Mesenteric fat pad (tissue), 1 donor: Measurements from ENCODE around the gene PLCD1. TPM values are rescaled to one million over a fixed set of nuclear protein-coding genes. Genes with fewer than 3 reads are reported as not detected.

ENCODE experiments used
- DNase-seq: peaks from one replicate; pipeline ENCODE4 v3.0.0-alpha.2; 2020; ENCODE audit warnings: low spot score
- total RNA-seq: library from RNA; stranded (reverse); fragmentation: NEBNext Ultra II Directional; extraction: Animal tissue kit (Norgen Biotek cat#: 25700); gene quantifications from one replicate; pipeline ENCODE4 v1.2.1, GENCODE V29; 2021
- donor health status: DM: yes; HTN: yes; CAD: no.

PLCD1 gene
- total RNA-seq, 1 donor from 2014 or later, result 18.5 TPM

DNA sequence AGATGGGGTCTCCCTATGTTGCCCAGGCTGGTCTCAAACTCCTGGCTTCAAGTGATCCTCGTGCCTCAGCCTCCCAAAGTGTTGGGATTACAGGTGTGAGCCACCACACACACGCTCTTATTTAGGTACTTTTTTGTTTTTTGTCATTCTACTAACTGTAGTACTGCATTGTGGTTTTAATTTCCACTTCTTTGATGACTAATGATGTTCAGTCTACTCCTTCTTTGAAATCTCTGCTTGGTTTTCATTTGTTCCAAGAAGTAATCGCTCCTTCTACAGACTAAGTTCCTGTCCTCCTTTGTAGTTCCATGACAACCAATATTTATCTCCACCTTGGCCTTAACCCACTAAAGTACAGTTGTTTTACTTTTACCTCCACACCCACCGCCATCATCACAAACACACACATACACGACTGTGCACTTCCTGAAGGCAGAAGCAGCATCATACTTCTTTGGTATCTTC lies 9.0 kb upstream of the PLCD1 start:
- DNase-seq, result peak; percentile 6

DNA sequence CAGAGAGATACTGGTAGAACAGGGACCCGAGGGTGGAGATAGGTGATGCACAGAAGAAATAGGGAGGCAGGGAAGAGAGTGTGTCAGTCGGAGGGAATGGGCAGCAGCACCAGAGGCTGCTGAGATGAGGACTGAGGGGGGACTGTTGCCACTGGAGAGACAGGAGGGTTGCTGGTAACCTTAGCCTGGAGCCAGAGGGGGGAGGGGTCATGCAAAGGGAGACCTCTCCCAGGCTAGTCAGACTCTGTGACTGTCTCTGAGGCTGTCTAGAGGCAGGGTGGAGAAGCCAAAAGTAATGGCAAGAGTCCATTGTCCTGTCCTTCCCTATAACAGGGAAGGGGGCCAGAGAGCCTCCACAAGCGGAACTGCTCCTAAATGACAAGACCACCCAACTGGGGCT lies 7.5 kb upstream of the PLCD1 start:
- peak; percentile 16 for DNase-seq

DNA sequence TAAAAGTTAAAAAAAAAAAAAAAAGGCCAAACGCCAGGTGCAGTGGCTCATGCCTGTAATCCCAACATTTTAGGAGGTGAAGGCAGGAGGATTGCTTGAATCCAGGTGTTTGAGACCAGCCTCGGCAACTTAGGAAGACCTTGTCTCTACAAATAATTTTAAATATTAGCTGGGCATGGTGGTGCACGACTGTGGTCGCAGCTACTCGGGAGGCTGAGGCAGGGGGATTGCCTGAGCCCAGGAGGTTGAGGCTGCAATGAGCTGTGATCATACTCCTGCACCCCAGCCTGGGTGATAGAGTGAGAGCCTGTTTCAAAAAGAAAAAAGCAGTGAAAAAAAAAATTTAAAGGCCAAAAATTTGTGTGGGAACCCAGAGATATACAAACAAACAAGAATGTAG lies 6.8 kb upstream of the PLCD1 start:
- DNase-seq, result peak; percentile 59

DNA sequence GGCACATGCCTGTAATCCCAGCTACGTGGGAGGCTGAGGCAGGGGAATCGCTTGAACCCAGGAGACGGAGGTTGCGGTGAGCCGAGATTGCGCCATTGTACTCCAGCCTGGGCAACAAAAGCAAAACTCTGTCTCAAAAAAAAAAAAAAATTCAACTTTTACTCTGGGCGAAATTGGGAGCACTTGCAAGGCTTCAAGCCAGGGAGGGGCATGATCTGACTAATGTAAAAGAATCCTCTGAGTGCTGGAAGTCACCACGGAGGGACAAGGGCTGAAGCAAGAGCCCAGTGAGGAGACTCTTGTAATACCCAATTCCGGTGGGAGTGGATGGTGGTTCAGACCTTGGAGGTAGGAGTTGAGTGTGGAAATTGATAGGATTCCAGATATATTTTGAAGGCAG lies 4.9 kb upstream of the PLCD1 start:
- DNase-seq, result peak; percentile 22

DNA sequence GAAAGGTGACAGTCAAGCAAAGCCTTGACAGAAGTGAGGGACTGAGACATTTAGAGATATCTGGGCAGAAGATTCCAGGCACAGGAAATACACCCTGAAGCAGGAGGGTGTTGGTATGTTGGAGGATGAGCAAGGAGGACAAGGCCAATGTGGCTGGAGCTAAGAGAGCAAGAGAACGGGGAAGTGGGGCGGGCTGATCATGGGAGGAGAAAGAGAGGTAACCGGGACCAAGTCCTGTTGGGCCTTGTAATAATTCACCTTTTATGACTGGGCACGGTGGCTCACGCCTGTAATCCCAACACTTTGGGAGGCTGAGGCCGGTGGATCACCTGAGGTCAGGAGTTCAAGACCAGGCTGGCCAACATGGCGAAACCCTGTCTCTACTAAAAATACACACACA lies 4.1 kb upstream of the PLCD1 start:
- peak; percentile 78 for DNase-seq

DNA sequence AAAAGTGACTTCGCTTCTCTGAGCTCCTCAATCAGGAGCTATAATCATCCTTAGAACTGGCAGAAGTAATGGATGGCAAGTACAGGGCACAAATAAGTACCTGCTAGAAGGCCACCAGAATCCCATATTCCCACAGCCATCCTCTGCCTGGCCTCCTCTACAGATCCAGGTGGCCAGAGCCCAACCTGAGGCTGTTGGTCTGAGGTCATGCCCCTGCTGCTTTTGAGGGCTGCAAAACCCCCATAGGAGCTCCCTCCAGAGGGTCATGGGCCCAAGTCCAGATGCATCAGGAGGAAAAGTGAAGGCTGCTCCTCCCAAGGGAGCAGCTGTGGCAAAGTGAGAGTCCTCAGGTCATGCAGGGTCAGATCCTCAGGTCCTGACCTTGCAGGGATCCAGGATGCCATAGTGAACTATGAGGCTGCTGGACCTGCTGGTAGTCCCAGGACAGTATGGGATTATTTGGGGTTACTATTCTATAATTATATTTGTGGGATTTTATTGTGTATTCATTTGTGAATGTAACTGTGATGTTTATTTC lies 3.0 kb upstream of the PLCD1 start:
- DNase-seq, result peak; percentile 37

DNA sequence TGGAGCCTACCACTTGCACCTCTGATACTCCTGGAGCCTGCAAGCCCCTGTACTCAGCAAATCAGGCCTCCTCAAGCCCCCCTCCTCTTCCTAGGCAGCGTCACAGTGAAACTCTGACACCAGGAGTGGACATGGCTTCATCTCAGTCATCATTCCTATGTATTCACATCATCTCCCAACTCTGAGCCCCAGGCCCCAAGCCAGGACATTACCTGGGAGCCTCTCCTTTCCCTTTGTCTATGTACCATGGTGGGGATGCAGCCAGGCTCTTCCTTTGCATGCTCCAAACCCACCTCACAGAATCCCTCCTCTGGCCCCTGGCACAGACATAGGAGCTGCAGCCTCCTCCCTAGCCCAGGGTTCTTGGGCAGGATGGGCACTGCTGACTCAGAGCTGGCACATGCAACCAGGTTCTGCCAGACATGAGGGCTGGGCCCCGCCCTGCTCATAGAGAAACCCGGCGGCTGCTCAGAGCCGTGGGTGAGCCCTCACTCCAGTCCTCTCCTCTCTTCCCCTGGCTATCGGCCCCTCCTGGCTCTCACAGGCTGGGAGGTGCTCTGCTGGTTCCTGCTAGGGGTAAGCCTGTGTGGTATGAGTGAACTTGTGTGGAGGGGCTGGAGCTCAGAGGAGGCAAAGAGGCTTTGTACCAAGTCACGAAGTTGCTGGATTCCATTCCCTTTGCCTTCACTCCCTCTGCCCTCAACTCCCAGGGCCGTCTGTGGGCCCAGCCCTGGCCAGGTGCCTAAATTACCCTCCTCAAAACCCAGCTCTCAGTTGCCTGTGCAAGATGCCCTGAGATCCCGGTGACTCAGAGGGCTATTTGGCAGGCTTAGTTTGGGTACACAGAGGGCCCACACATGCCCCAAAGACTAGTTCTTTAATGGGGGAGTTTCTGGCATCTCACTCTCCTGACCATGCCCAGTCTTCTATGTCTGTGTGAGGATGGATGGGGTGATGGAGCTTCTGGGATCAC lies 1.9 kb upstream of the PLCD1 start:
- peak; percentile 91 for DNase-seq

DNA sequence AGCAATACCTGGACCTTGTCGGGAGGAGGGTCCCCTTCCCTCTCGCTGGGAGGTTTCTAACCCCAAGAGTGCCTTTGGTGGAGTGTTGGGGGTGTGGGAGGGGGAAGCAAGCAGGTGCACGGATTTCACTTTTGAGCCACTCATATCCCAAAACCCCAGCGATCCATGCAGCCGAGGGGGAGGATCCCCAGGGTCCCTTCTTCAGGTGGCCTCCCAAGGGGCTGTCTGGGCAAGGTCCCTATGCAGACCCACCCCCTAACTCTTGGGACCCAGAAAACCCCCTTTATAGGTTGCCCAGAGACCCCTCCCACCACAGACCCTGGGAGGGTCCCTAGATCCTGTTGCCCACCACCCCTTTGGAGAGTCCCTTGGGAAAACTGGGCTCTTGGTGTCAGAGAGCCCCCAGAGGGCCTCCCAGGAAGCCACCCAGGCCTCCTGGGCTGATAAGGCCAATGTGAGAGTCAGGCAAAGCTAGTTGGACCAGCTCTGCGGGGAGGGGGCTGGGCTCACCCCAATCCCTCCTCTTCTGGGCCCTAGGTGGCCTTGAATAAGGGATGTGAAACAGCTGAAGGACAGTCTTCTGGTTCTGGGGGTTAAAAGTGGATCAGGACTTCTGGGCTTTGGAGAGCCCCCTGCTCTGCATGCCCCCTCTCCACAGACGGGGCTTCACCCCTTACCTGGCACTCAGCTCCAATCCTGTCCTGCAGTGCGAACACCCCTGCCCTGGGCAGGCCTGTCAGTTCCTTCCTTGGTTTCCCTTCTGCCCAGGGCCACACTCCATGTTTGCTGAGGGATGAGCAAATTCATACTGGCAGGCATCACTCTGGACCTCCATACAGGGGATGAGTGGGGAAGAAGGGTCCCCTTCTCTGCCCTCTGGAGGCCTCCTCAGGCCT lies 932 bp upstream of the PLCD1 start:
- DNase-seq, result peak; percentile 74

DNA sequence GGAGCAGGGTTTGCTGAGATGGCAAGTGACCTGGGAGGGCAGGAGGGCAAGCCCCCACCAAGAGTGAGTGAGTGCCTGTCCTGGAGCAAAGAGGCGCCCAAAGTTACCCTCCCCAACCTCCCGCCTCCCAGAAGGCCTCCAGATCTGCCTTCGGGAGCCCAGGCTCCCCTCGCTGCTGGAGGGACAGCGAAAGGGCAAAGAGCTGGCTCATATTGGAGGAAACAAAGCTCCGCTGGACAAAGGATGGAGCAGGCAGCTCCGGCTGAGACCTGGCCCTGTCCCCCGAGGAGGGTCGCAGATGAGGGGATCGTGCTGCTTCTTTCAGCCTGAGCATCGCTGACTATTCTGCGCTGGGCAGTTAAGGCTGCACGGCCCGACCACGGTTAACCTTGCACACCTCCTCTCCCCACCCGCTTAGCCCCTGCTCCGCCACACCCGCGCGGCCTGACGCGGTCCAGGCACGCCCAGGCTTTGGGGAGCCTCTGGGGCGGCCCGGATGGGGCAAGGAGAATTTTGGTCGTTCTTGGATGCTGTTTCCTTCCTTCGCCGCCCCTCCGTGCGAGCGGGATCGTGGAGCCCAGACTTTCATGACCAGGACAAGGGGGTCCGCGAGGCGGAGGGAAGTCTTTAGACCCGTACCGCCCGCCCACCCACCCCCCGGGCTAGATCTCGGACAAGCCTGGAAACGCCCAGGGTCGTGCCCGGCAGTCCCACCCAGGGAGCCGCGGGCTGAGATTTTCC lies 651 bp downstream of the PLCD1 start:
- peak; percentile 88 for DNase-seq

DNA sequence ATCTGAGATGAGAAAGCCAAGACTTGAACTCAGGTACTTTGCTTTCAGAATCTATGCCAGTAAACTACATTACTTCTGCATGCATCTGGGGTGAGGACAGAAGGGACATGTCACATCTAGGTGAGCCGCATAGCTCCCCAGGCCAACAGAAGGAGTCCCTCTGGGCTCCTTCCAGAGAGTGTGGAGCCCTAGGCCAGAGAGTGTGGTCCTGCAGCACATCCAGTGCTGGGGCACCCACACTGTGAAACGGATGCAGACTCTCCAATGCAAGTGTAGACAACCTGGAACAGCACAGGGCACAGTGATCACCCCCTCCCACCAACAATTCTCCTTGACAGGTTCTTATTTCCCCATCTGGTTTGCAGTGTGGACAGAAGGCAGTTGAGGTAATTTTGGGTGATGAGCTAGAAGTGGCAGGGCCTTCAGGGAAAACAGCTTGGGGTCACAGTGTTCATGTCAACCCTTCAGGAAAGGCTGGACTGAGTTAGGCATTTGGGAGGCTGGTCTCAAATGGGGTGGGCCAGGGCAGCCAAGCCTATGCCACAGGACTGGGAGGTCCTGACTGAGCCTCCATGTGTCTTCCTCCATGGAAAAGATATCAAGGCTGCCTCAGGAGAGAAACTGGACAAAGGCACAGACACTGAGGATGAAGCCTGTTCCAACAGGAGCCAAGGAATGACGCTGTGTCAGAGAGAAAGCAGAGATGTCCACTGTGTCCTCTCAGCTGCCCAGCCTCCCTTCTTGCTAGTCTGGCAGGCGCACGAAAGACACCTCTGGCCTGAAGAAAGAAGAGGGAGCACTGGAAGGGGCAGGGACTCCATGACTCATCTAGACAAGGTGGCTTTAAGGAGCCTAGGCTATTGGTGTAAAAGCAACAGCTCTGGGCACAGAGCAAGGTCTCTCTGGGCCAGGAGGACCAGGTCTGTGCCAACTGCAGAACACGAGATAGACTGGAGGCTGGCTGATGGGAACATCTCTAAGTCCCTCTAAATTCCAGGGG lies 1.7 kb downstream of the PLCD1 start:
- DNase-seq, result peak; percentile 59

DNA sequence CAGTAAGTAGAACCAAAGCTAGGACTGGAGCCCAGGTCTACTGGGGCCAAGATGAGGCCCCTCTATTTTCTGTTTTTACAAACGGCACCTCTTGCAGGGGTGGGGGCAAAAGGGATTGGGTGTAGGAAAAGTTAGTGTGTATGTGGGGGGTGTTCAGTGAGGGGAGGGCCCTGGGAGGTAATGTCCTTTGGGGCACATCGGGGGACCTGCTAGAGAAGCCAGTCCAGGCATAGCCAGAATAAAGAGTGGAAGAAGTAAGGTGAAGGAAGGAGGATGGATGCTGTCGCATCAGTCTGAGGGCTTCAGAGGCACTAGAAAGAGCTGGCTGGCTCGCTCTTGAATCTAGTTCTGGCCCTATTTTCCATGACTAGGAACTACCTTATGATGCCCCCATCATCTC lies 2.6 kb downstream of the PLCD1 start:
- peak; percentile 30 for DNase-seq

DNA sequence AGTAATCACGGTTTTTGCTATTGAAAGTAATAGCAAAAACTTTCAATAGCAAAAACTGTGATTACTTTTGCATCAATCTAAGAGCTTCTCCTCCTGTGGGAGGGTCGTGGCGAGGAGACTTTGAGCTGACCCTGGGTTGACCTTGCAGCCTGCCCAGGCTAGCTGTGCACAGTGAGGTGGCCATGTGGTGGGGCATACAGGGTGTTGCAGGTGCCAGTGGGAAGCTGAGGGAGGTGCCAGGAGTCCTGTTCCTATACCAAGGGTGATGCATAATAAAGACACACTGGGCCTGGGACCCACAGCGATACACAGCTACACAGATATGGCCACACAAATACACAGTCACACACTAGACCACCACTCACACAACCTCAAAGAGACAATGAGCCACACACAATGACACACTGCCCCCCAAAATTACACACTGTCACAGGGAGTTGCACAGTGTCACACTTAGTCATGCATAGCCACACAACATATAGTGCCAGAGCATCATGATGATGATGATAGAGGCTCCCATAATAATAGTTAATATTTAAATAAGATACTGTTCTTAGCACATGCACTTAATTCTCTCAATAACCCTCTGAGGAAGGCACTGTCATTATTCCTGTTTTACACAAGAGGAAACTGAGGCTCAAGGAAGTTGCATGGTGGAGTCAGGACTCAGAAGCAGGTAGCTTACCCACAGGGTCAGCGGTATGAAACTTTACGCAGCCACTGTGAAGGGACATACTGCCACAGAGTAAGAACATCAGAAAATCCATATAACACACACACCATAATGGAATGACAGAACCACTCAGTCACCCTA lies 6.3 kb downstream of the PLCD1 start:
- no peak for DNase-seq

DNA sequence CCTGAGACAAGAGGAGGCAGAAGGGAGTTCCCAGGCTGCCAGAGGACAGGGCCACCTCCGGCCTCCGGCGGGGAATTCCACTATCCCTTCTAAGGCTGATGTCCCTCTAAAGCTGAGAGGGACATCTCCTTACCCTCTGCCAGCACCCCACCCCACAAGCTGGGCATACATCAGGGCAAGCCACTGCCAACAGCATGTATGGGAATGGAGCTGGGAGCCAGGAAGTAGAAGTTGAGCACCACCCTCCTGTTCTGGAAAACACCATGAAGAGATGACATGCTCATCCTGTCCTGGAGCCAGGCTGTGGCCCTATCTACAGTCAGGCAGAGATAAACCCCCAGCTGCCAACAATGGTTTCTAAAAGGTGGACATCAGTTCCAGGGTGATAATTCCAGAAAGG lies 7.1 kb downstream of the PLCD1 start:
- no peak for DNase-seq

DNA sequence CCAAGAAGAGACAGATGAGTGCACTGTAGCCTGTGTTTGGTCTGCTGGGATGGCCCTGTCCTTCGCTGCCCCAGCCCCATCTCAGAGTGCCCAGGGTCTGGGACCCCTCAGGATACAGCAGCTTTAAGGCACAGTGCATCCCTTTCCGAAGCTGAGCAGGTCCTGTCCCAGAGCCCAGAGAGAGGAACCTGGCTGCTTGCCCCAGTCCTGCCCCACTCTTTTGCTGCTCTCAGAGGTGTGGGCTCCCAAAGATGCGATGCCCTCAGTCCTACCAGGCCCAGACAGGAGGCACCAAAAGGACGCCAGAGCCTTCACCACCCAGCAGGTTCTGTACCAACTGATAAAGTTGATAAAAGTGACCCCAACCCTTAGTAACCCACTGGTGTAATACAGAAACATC lies 8.2 kb downstream of the PLCD1 start:
- no peak for DNase-seq

DNA sequence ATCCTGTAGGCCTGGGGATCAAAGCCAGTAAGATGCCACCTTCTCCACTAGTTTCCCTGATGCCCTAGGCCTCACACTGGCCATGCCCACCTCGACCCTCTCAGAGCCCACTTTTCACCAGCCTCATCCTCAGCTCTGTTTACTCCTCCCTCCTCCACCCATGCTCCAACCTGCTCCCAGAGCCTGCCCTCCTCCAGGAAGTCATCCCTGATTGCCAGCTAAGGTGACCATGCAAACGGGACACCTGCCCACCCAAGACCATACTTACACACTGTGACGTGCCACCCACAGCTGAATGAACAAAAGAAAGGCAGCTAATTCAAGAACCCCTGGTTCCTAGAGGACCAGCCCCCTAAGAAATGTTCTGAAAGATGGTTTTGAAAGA lies 9.1 kb downstream of the PLCD1 start:
- no peak for DNase-seq

DNA sequence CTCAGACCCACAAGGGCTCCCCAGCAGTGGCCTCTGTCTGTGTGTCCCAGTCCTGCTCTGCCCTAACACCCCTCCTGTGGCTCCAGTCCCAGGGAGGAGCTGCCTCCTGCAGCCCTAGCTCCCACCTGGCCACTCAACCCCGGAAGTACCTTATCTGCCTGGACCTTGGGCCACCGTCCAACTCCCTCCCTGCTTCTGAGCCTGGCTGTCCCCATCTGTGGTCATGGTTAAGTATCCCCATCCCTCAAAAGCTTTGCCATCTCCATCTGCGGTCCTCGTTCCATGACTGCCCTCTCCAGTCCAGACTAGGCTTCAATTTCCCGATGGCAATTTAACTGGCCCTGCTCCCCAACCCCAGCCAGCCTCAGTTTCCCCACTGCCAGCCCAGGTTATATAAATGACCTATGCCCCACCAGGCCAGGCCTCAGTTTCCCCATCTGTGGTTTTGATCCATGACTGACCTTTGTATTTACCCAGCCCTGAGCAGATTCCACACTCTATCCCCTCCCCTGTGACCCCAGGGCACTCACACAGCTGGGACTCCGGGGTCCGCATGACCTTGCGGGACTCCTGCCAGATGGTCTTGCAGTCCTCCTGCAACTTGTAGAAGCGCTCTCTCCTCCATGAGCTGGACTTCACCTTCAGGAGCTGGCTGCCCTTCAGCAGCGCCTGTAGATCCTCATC lies 9.6 kb downstream of the PLCD1 start:
- DNase-seq, result no peak

DNA sequence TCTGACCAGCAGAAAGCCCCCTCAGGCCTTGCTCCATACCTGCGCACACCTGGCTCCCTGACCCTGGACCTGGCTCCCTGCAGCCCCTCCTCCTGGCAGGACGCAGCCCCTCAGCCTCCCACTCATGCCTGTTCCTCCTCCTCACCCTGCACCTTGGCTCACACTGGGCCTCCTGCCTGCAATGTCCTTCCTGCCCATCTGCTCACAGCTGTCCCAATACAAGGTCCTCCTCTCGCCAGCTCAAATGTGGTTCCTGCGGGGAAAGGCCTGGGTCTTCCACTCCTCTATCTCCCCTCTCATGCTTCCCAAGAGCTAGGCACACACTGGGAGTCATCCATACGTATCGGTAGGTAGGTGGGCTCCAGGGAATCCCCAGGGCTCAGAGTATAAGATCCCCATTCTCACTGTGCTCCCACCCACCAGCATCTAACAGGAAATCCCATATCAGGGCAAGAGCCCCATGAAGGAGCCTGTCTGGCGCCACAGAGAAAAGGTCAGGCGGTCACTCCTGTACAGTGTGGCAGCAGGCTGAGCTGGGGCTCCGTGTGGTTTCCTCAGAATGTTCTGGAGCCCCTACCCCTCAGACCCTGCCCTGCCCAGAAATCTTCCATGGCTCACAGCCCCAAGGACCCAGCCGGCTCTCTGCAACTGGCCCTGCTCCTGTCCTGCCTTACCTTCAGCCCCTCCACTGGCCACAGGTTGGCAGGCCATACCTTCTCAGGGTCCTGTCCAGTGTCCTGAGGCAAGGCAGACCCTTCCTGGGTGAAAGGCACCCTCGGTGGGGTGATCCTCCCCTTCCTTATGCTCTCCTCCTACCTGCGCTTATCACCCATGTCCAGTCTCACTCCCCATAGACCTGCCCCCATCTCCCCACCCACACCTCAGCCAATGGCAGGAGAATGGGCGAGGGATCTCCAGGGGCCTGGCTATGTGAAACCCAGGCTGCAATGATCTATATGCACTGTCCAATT lies 10.9 kb downstream of the PLCD1 start:
- no peak for DNase-seq
